CD8-positive, alpha-beta memory T cell (primary cell): ENCODE results near the gene MAP2K6. TPM values are rescaled to one million over a fixed set of nuclear protein-coding genes. Genes with fewer than 3 reads are reported as not detected.

Experiments used
- CTCF ChIA-PET: fragments of 350-600 bp; sonication (Branson Sonifier 250); formaldehyde crosslinking; loops from one replicate; lab custom pipeline; 2021; ENCODE audit warnings: antibody characterized with exemption; lab: Charles Lee
- POLR2A ChIA-PET: fragments of 350-600 bp; sonication (Branson Sonifier 250); formaldehyde crosslinking; loops from one replicate; lab custom pipeline; 2021; ENCODE audit warnings: antibody characterized with exemption; lab: Charles Lee
- DNase-seq, 5 donors: peaks; one replicate each; pipeline versions ENCODE4 v3.0.0 to v3.0.0-alpha.2; 2020 to 2022; ENCODE audit warnings: mixed read lengths in 1 of 5
- H3K27ac ChIP-seq: one replicate; pipeline ENCODE4 v1.7.0; 2013; ENCODE audit warnings: low read depth, mild to moderate bottlenecking, low read length, moderate library complexity
- H3K27me3 ChIP-seq: 2 replicates; pipeline ENCODE4 v1.7.0; 2013; ENCODE audit warnings: low read length, mild to moderate bottlenecking; ENCODE audit not compliant: insufficient read depth, poor library complexity, severe bottlenecking
- H3K36me3 ChIP-seq: 2 replicates; pipeline ENCODE4 v1.7.0; 2013; ENCODE audit warnings: mild to moderate bottlenecking, low read length, moderate library complexity; ENCODE audit not compliant: insufficient read depth
- H3K4me1 ChIP-seq: 2 replicates; pipeline ENCODE4 v1.7.0; 2013; ENCODE audit warnings: mild to moderate bottlenecking, low read length, moderate library complexity; ENCODE audit not compliant: insufficient read depth
- H3K4me3 ChIP-seq: 2 replicates; pipeline ENCODE4 v1.7.0; 2013; ENCODE audit warnings: mild to moderate bottlenecking, low read length
- H3K9me3 ChIP-seq: 2 replicates; pipeline ENCODE4 v1.7.0; 2013; ENCODE audit warnings: mild to moderate bottlenecking, low read length
- H3K27ac Mint-ChIP-seq, 8 donors: one replicate each; pipeline ENCODE4 v1.8.0; 2020 to 2021; ENCODE audit warnings: mixed read lengths in 8 of 8, mild to moderate bottlenecking in 6 of 8, inconsistent platforms in 3 of 8, moderate library complexity in 3 of 8
- H3K27me3 Mint-ChIP-seq, 2 donors: one replicate each; pipeline ENCODE4 v1.8.0; 2020 to 2021; ENCODE audit warnings: mixed read lengths in 2 of 2, mild to moderate bottlenecking in 1 of 2, moderate library complexity in 1 of 2
- H3K36me3 Mint-ChIP-seq, 3 donors: one replicate each; pipeline ENCODE4 v1.8.0; 2020 to 2021; ENCODE audit warnings: mixed read lengths in 3 of 3, inconsistent platforms in 1 of 3, mild to moderate bottlenecking in 1 of 3
- H3K4me1 Mint-ChIP-seq, 3 donors: one replicate each; pipeline ENCODE4 v1.8.0; 2020 to 2021; ENCODE audit warnings: mixed read lengths in 3 of 3, inconsistent platforms in 1 of 3, mild to moderate bottlenecking in 1 of 3
- H3K4me3 Mint-ChIP-seq, 7 donors: one replicate each; pipeline ENCODE4 v1.8.0; 2020 to 2021; ENCODE audit warnings: mixed read lengths in 7 of 7, mild to moderate bottlenecking in 6 of 7, moderate library complexity in 4 of 7, inconsistent platforms in 2 of 7
- H3K9me3 Mint-ChIP-seq, 5 donors: one replicate each; pipeline ENCODE4 v1.8.0; 2020 to 2022; ENCODE audit warnings: mixed read lengths in 5 of 5, mild to moderate bottlenecking in 3 of 5, moderate library complexity in 2 of 5, inconsistent platforms in 1 of 5
- polyA plus RNA-seq: library from polyadenylated mRNA; unstranded; fragments of 300-500 nt; fragmentation: Illumina TruSeq; gene quantifications from one replicate; pipeline ENCODE4 v1.2.3, GENCODE V29; 2021
- total RNA-seq, 2 experiments: library from RNA; stranded (reverse); gene quantifications; one replicate each; pipeline ENCODE4 v1.2.3, GENCODE V29; 2021

Gene MAP2K6
- total and polyA plus RNA-seq, 3 experiments from 2014 or later, result 1.9 to 18.7 (median 2.5) TPM

- POLR2A ChIA-PET, result no interaction called here
- CTCF ChIA-PET, result interaction anchor here (0.8 to 1.6 kb wide), 2 partner anchors 11 to 27 kb away, joined by 3 to 4 read pairs; no protein-coding TSS in a partner anchor
- no peak overlapping the region for H3K4me3 Mint-ChIP-seq
Observed at GRCh38 chr17:69533481-69534234, 119.2 kb downstream of the MAP2K6 start.

GRCh38 chr17:69534235-69534621 is 119.7 kb downstream of the MAP2K6 start:
- H3K36me3 ChIP-seq, result no peaks in the 10 kb centered on the region
- H3K9me3 Mint-ChIP-seq, result no peaks in the 10 kb centered on the region
- no peak overlapping the region for H3K4me3 Mint-ChIP-seq
- peaks cover 0 to 1% of the 10 kb centered on the region in 2 donors for H3K27me3 Mint-ChIP-seq
- POLR2A ChIA-PET, result no interaction called here
- no peaks in the 10 kb centered on the region for H3K27me3 ChIP-seq
- no peaks in the 10 kb centered on the region for H3K9me3 ChIP-seq
- peaks cover 32 to 79% (median 41%) of the 10 kb centered on the region in 3 donors for H3K36me3 Mint-ChIP-seq
- H3K27ac Mint-ChIP-seq, result no peak overlapping the region
- no peak overlapping the region for H3K27ac ChIP-seq
- CTCF ChIA-PET, result interaction anchor here (0.8 kb wide), 1 partner anchor 28 kb away, joined by 3 read pairs; no protein-coding TSS in a partner anchor
- DNase-seq, result no peak
- no peaks in the 10 kb centered on the region for H3K4me1 ChIP-seq
- H3K4me1 Mint-ChIP-seq, result no peaks in the 10 kb centered on the region
- no peak overlapping the region for H3K4me3 ChIP-seq

More at GRCh38 chr17:69533481-69534234, 119.2 kb downstream of the MAP2K6 start:
- Mint-ChIP-seq H3K36me3 (peaks cover 30 to 79% (median 40%) of the 10 kb centered on the region in 3 donors), H3K27me3 (peaks cover 0 to 1% of the 10 kb centered on the region in 2 donors), H3K4me1 (no peaks in the 10 kb centered on the region), H3K9me3 (no peaks in the 10 kb centered on the region), H3K27ac (peak overlapping the region in 3 of 8 donors; percentile 3 to 36 (median 31))
- H3K36me3 ChIP-seq, result no peaks in the 10 kb centered on the region
- H3K4me1 ChIP-seq, result no peaks in the 10 kb centered on the region
- H3K27me3 ChIP-seq, result no peaks in the 10 kb centered on the region
- no peaks in the 10 kb centered on the region for H3K9me3 ChIP-seq
- H3K4me3 ChIP-seq, result no peak overlapping the region
- DNase-seq, result no peak
- no peak overlapping the region for H3K27ac ChIP-seq

GRCh38 chr17:69535016-69535570 is 120.6 kb downstream of the MAP2K6 start:
- no peaks in the 10 kb centered on the region for H3K9me3 ChIP-seq
- CTCF ChIA-PET, result no interaction called here
- no peak overlapping the region for H3K27ac Mint-ChIP-seq
- H3K4me3 ChIP-seq, result no peak overlapping the region
- H3K4me1 ChIP-seq, result no peaks in the 10 kb centered on the region
- POLR2A ChIA-PET, result interaction anchor here (0.6 kb wide), 1 partner anchor 10 kb away, joined by 3 read pairs; no protein-coding TSS in a partner anchor
- DNase-seq, result no peak
- H3K27me3 Mint-ChIP-seq, result peaks cover 0 to 1% of the 10 kb centered on the region in 2 donors
- H3K36me3 ChIP-seq, result no peaks in the 10 kb centered on the region
- no peaks in the 10 kb centered on the region for H3K27me3 ChIP-seq
- H3K4me1 Mint-ChIP-seq, result no peaks in the 10 kb centered on the region
- H3K36me3 Mint-ChIP-seq, result peaks cover 34 to 82% (median 43%) of the 10 kb centered on the region in 3 donors
- no peak overlapping the region for H3K4me3 Mint-ChIP-seq
- no peak overlapping the region for H3K27ac ChIP-seq
- H3K9me3 Mint-ChIP-seq, result no peaks in the 10 kb centered on the region

GRCh38 chr17:69538795-69539194 is 124.3 kb downstream of the MAP2K6 start:
- H3K36me3 Mint-ChIP-seq, result peaks cover 45 to 87% (median 57%) of the 10 kb centered on the region in 3 donors
- no peaks in the 10 kb centered on the region for H3K9me3 Mint-ChIP-seq
- ChIA-PET CTCF (no interaction called here), POLR2A (no interaction called here)
- no peak overlapping the region for H3K27ac Mint-ChIP-seq
- no peak overlapping the region for H3K4me3 ChIP-seq
- no peaks in the 10 kb centered on the region for H3K27me3 ChIP-seq
- H3K4me3 Mint-ChIP-seq, result no peak overlapping the region
- no peak for DNase-seq
- H3K9me3 ChIP-seq, result no peaks in the 10 kb centered on the region
- no peak overlapping the region for H3K27ac ChIP-seq
- no peaks in the 10 kb centered on the region for H3K4me1 ChIP-seq
- H3K36me3 ChIP-seq, result no peaks in the 10 kb centered on the region
- H3K4me1 Mint-ChIP-seq, result no peaks in the 10 kb centered on the region
- H3K27me3 Mint-ChIP-seq, result peaks cover 0 to 1% of the 10 kb centered on the region in 2 donors

- no peak overlapping the region for H3K4me3 ChIP-seq
- H3K36me3 ChIP-seq, result no peaks in the 10 kb centered on the region
- no peaks in the 10 kb centered on the region for H3K4me1 ChIP-seq
- Mint-ChIP-seq H3K9me3 (no peaks in the 10 kb centered on the region), H3K4me3 (no peak overlapping the region), H3K4me1 (no peaks in the 10 kb centered on the region), H3K36me3 (peaks cover 40 to 87% (median 61%) of the 10 kb centered on the region in 3 donors), H3K27me3 (no peaks in the 10 kb centered on the region), H3K27ac (peak overlapping the region in 1 of 8 donors; percentile 36)
- H3K9me3 ChIP-seq, result no peaks in the 10 kb centered on the region
- ChIA-PET POLR2A (no interaction called here), CTCF (interaction anchor here (0.6 kb wide), 1 partner anchor 433 kb away, joined by 3 read pairs; no protein-coding TSS in a partner anchor)
- no peak for DNase-seq
- no peaks in the 10 kb centered on the region for H3K27me3 ChIP-seq
- H3K27ac ChIP-seq, result no peak overlapping the region
Observed at GRCh38 chr17:69539274-69539673, 124.8 kb downstream of the MAP2K6 start.

- no peaks in the 10 kb centered on the region for H3K4me1 ChIP-seq
- no peaks in the 10 kb centered on the region for H3K27me3 Mint-ChIP-seq
- no peaks in the 10 kb centered on the region for H3K9me3 ChIP-seq
- H3K4me3 ChIP-seq, result no peak overlapping the region
- no peak for DNase-seq
- H3K27me3 ChIP-seq, result no peaks in the 10 kb centered on the region
- H3K4me1 Mint-ChIP-seq, result no peaks in the 10 kb centered on the region
- peak overlapping the region in 1 of 8 donors; percentile 36 for H3K27ac Mint-ChIP-seq
- H3K27ac ChIP-seq, result no peak overlapping the region
- no peak overlapping the region for H3K4me3 Mint-ChIP-seq
- H3K36me3 ChIP-seq, result no peaks in the 10 kb centered on the region
- POLR2A ChIA-PET, result no interaction called here
- CTCF ChIA-PET, result interaction anchor here (0.6 kb wide), 1 partner anchor 434 kb away, joined by 3 read pairs; no protein-coding TSS in a partner anchor
- H3K9me3 Mint-ChIP-seq, result no peaks in the 10 kb centered on the region
- H3K36me3 Mint-ChIP-seq, result peaks cover 40 to 85% (median 56%) of the 10 kb centered on the region in 3 donors
Observed at GRCh38 chr17:69539781-69540319, 125.4 kb downstream of the MAP2K6 start.

- Mint-ChIP-seq H3K9me3 (no peaks in the 10 kb centered on the region), H3K36me3 (peaks cover 40 to 80% (median 54%) of the 10 kb centered on the region in 3 donors), H3K4me1 (no peaks in the 10 kb centered on the region), H3K27ac (no peak overlapping the region), H3K27me3 (no peaks in the 10 kb centered on the region), H3K4me3 (no peak overlapping the region)
- H3K36me3 ChIP-seq, result no peaks in the 10 kb centered on the region
- no peaks in the 10 kb centered on the region for H3K9me3 ChIP-seq
- no peaks in the 10 kb centered on the region for H3K27me3 ChIP-seq
- ChIA-PET POLR2A (no interaction called here), CTCF (no interaction called here)
- no peak overlapping the region for H3K27ac ChIP-seq
- no peak for DNase-seq
- no peak overlapping the region for H3K4me3 ChIP-seq
- H3K4me1 ChIP-seq, result no peaks in the 10 kb centered on the region
Observed at GRCh38 chr17:69540356-69540755, 125.9 kb downstream of the MAP2K6 start.

GRCh38 chr17:69547230-69547629 is 132.7 kb downstream of the MAP2K6 start:
- no peaks in the 10 kb centered on the region for H3K27me3 Mint-ChIP-seq
- no peaks in the 10 kb centered on the region for H3K36me3 ChIP-seq
- no peaks in the 10 kb centered on the region for H3K9me3 ChIP-seq
- H3K36me3 Mint-ChIP-seq, result peaks cover 17 to 49% (median 39%) of the 10 kb centered on the region in 3 donors
- CTCF ChIA-PET, result no interaction called here
- no peak overlapping the region for H3K4me3 Mint-ChIP-seq
- no peak overlapping the region for H3K27ac ChIP-seq
- POLR2A ChIA-PET, result no interaction called here
- H3K4me1 Mint-ChIP-seq, result no peaks in the 10 kb centered on the region
- no peak overlapping the region for H3K4me3 ChIP-seq
- no peak overlapping the region for H3K27ac Mint-ChIP-seq
- DNase-seq, result no peak
- H3K4me1 ChIP-seq, result no peaks in the 10 kb centered on the region
- H3K27me3 ChIP-seq, result no peaks in the 10 kb centered on the region
- no peaks in the 10 kb centered on the region for H3K9me3 Mint-ChIP-seq
